MM.1S (cell line): Measurements from ENCODE around the gene GPR4.

Experiments
- DNase-seq: peaks from one replicate; pipeline ENCODE4 v3.0.0-alpha.2; 2015
- H2AFZ ChIP-seq: fragments of 300-600 bp; sonication (generic); 2 replicates; pipeline ENCODE4 v1.6.0; 2016; ENCODE audit warnings: antibody characterized with exemption, low read length
- H3F3A ChIP-seq: fragments of 300-600 bp; sonication (generic); 2 replicates; pipeline ENCODE4 v1.6.1; 2016; ENCODE audit warnings: mild to moderate bottlenecking, antibody characterized with exemption, low read length, moderate library complexity, mixed read lengths; ENCODE audit not compliant: insufficient read depth
- H3K27ac ChIP-seq: fragments of 300-600 bp; sonication (generic); 2 replicates; pipeline ENCODE4 v1.5.1; 2016; ENCODE audit warnings: mild to moderate bottlenecking, low read length
- H3K27me3 ChIP-seq: fragments of 300-600 bp; sonication (generic); replicated peaks from 2 replicates; pipeline ENCODE4 v1.6.0; 2016; ENCODE audit warnings: low read length; ENCODE audit not compliant: insufficient read depth
- H3K36me3 ChIP-seq: fragments of 300-600 bp; sonication (generic); replicated peaks from 2 replicates; pipeline ENCODE4 v1.6.1; 2016; ENCODE audit warnings: mild to moderate bottlenecking, low read length, mixed read lengths; ENCODE audit not compliant: insufficient read depth
- H3K4me1 ChIP-seq: fragments of 300-600 bp; sonication (generic); 2 replicates; pipeline ENCODE4 v1.6.1; 2016; ENCODE audit warnings: low read length, mixed read lengths
- H3K4me2 ChIP-seq: fragments of 300-600 bp; sonication (generic); 2 replicates; pipeline ENCODE4 v1.6.0; 2016; ENCODE audit warnings: low read depth, low read length
- H3K4me3 ChIP-seq: fragments of 300-600 bp; sonication (generic); 2 replicates; pipeline ENCODE4 v1.5.1; 2016; ENCODE audit warnings: low read length, mixed read lengths
- H3K79me2 ChIP-seq: fragments of 300-600 bp; sonication (generic); 2 replicates; pipeline ENCODE4 v1.6.1; 2016; ENCODE audit warnings: mixed run types, low read length, mixed read lengths
- H3K9ac ChIP-seq: fragments of 300-600 bp; sonication (generic); 2 replicates; pipeline ENCODE4 v1.6.1; 2016; ENCODE audit warnings: low read length, mixed read lengths
- H3K9me2 ChIP-seq: fragments of 300-600 bp; sonication (generic); replicated peaks from 2 replicates; pipeline ENCODE4 v1.6.1; 2016; ENCODE audit warnings: mild to moderate bottlenecking, low read length, mixed read lengths; ENCODE audit not compliant: insufficient read depth
- H3K9me3 ChIP-seq: fragments of 300-600 bp; sonication (generic); replicated peaks from 2 replicates; pipeline ENCODE4 v1.6.1; 2016; ENCODE audit warnings: mild to moderate bottlenecking, low read length, mixed read lengths; ENCODE audit not compliant: insufficient read depth
- H4K20me1 ChIP-seq: fragments of 300-600 bp; sonication (generic); 2 replicates; pipeline ENCODE4 v1.6.1; 2016; ENCODE audit warnings: mild to moderate bottlenecking, low read length, moderate library complexity, mixed read lengths; ENCODE audit not compliant: insufficient read depth
- CTCF ChIP-seq: fragments of 300-600 bp; sonication (generic); IDR thresholded peaks from 2 replicates; pipeline ENCODE4 v1.5.1; 2016; ENCODE audit warnings: antibody characterized with exemption, low read length, mixed read lengths
- EZH2 ChIP-seq: fragments of 300-600 bp; sonication (generic); optimal IDR thresholded peaks from 2 replicates; pipeline ENCODE3; 2017; ENCODE audit warnings: low read depth, mild to moderate bottlenecking, antibody characterized with exemption, low read length, mixed read lengths
- EZH2phosphoT487 ChIP-seq: fragments of 300-600 bp; sonication (generic); IDR thresholded peaks from 2 replicates; pipeline ENCODE4 v1.6.1; 2018; ENCODE audit warnings: antibody characterized with exemption, low read length

Gene GPR4

DNA sequence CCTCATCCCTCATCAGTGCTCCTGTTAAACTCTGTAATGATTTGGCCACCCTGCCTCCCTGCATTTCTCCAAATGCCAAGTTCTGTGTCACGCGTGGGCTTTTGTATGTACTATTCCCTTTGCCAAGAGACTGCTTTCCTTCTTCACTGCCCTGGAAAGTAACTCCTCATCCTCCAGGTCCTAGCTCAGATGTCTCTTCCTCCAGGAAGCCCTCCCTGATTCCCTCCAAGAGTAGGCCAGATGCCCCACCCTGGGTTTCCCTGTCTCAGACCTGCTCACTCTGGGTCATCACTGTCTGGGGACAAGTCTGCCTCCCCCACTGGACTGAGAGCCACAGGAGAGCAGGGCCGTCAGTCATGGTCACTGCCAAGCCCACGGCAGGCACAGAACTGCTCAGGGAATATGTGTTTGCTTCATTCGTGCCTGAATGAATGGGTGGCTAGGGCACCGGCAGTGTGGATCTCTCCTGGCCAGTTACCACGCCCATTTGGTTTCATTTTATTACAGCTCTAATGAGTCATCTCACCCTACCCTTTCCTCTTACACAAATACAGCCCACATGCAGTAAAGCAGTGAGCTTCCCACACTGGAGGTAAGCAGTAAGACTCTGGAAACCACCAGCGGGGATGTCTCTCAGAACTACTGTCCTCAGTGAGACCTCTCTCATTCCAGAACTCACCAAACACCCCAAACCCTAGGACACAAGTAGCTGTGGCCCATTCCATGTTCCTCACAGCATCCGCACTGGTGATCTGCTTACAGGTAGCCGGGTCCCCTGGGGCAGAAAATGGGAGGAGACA is 12.1 kb upstream of the GPR4 start:
- H3F3A ChIP-seq, result peaks cover 10% of the 10 kb centered on the region
- no peaks in the 10 kb centered on the region for H4K20me1 ChIP-seq
- H3K9me3 ChIP-seq, result no peaks in the 10 kb centered on the region
- 0 out of 2 replicates have a peak overlapping the region, but pooled peaks have one; percentile 37 for H2AFZ ChIP-seq
- no peak overlapping the region for H3K4me3 ChIP-seq
- H3K27ac ChIP-seq, result peak overlapping the region; percentile 68; the same call in 1 of the 2 replicates
- no peak for TF ChIP-seq EZH2phosphoT487
- no peak for TF ChIP-seq CTCF
- TF ChIP-seq EZH2, result no peak
- peaks cover 16% of the 10 kb centered on the region for H3K4me1 ChIP-seq
- H3K79me2 ChIP-seq, result no peaks in the 10 kb centered on the region
- no peaks in the 10 kb centered on the region for H3K9me2 ChIP-seq
- DNase-seq, result peak; percentile 54
- H3K27me3 ChIP-seq, result no peaks in the 10 kb centered on the region
- peak overlapping the region; percentile 21; the same call in 1 of the 2 replicates for H3K9ac ChIP-seq
- H3K36me3 ChIP-seq, result no peaks in the 10 kb centered on the region
- peak overlapping the region; percentile 24 for H3K4me2 ChIP-seq

GRCh38 chr19:45608948-45609347 is 6.9 kb upstream of the GPR4 start:
- Histone ChIP-seq H3K27ac (no peak overlapping the region), H3K4me1 (peaks cover 9% of the 10 kb centered on the region), H3K27me3 (no peaks in the 10 kb centered on the region), H4K20me1 (no peaks in the 10 kb centered on the region), H2AFZ (no peak overlapping the region), H3K9me3 (no peaks in the 10 kb centered on the region), H3K4me2 (no peak overlapping the region), H3F3A (0 out of 2 replicates have a peak, but pooled peaks cover 1% of the 10 kb centered on the region), H3K9ac (no peak overlapping the region), H3K9me2 (no peaks in the 10 kb centered on the region), H3K36me3 (no peaks in the 10 kb centered on the region), H3K79me2 (no peaks in the 10 kb centered on the region), H3K4me3 (no peak overlapping the region)
- TF ChIP-seq EZH2 (no peak), CTCF (no peak), EZH2phosphoT487 (no peak)
- no peak for DNase-seq

- peaks cover 7% of the 10 kb centered on the region; the same call in 1 of the 2 replicates for H3K4me1 ChIP-seq
- H3K9me3 ChIP-seq, result no peaks in the 10 kb centered on the region
- H3K79me2 ChIP-seq, result no peaks in the 10 kb centered on the region
- no peak overlapping the region for H3K27ac ChIP-seq
- peak overlapping the region; percentile 59 for H3K4me2 ChIP-seq
- DNase-seq, result no peak
- peak overlapping the region; percentile 15; the same call in 1 of the 2 replicates for H3K4me3 ChIP-seq
- no peak for TF ChIP-seq EZH2
- TF ChIP-seq CTCF, result peak; percentile 80
- H3F3A ChIP-seq, result no peaks in the 10 kb centered on the region
- H4K20me1 ChIP-seq, result no peaks in the 10 kb centered on the region
- H3K36me3 ChIP-seq, result no peaks in the 10 kb centered on the region
- no peak overlapping the region; the same call in 1 of the 2 replicates for H3K9ac ChIP-seq
- H3K27me3 ChIP-seq, result peaks cover 7% of the 10 kb centered on the region
- H3K9me2 ChIP-seq, result no peaks in the 10 kb centered on the region
- peak overlapping the region; percentile 92 for H2AFZ ChIP-seq
Observed at GRCh38 chr19:45607071-45608029, 5.3 kb upstream of the GPR4 start.
